ENCODE data around the gene HLA-F. TPM values are rescaled to one million over a fixed set of nuclear protein-coding genes. Genes with fewer than 3 reads are reported as not detected.

The HLA-F gene
- total RNA-seq, 1 experiment from 2014 or later = 7.6 TPM

DNA sequence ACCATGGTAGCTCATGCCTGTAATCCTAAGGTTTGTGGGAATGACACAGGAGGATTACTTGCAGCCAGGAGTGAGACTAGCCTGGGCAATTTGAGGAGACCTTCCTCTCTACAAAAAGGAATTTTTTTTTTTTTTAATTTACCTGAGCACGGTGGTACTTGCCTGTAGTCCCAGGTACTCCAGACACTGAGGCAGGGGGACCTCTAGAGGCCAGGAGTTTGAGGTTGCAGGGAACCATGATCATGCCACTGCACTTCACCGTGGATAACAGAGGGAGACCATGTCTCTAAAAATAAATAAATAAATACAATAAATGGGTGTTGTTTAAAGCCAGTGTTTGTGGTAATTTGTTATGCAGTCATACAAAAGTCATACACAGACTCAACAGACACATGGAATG is 2.4 kb upstream of the HLA-F start:
- Histone ChIP-seq H3K27ac (no peak overlapping the region), H3K27me3 (ENCODE audit: insufficient read depth, low read depth) (no peaks in the 10 kb centered on the region), H3F3A (ENCODE audit: insufficient read depth, low read depth) (no peaks in the 10 kb centered on the region), H3K79me2 (ENCODE audit: low read depth) (no peaks in the 10 kb centered on the region), H4K20me1 (ENCODE audit: insufficient read depth) (no peaks in the 10 kb centered on the region), H3K4me3 (no peak overlapping the region), H3K4me1 (replicated peaks; ENCODE audit: insufficient read depth) (no peaks in the 10 kb centered on the region), H3K36me3 (ENCODE audit: low read depth) (no peaks in the 10 kb centered on the region), H3K9me2 (ENCODE audit: insufficient read depth) (no peaks in the 10 kb centered on the region), H3K9me3 (ENCODE audit: insufficient read depth, low read depth) (no peaks in the 10 kb centered on the region), H2AFZ (no peak overlapping the region), H3K4me2 (no peak overlapping the region)
- no peak for DNase-seq
- POLR2A ChIA-PET (ENCODE audit: unreplicated experiment) = no interaction called here
- intact Hi-C loops (cut with micrococcal nuclease; ENCODE audit: unreplicated experiment) = no loop called here
- TF ChIP-seq EZH2 (IDR thresholded peaks at IDR 0.05; ENCODE audit: low read depth) = no peak
- TF ChIP-seq CTCF (conservative IDR thresholded peaks at IDR 0.05) = no peak; the same call in 1 of the 2 replicates
- CTCF ChIA-PET = interaction anchor here (0.6 to 0.7 kb wide), 2 partner anchors 71 to 220 kb away, joined by 3 to 4 read pairs; no protein-coding TSS in a partner anchor
- BruUV-seq (replicated peaks) = no TSS peak

GRCh38 chr6:29723666-29724588 is 693 bp downstream of the HLA-F start:
- TF ChIP-seq CTCF (conservative IDR thresholded peaks at IDR 0.05) = no peak
- no peak for TF ChIP-seq EZH2 (IDR thresholded peaks at IDR 0.05; ENCODE audit: low read depth)
- H4K20me1 ChIP-seq (ENCODE audit: insufficient read depth) = no peaks in the 10 kb centered on the region
- peak overlapping the region; percentile 82 for H3K4me2 ChIP-seq
- no peaks in the 10 kb centered on the region for H3K9me3 ChIP-seq (ENCODE audit: insufficient read depth, low read depth)
- no peak overlapping the region for H3K27ac ChIP-seq
- TSS peak; percentile 60 for BruUV-seq (replicated peaks)
- H3K79me2 ChIP-seq (ENCODE audit: low read depth) = no peaks in the 10 kb centered on the region
- H3F3A ChIP-seq (ENCODE audit: insufficient read depth, low read depth) = no peaks in the 10 kb centered on the region
- no peaks in the 10 kb centered on the region for H3K4me1 ChIP-seq (replicated peaks; ENCODE audit: insufficient read depth)
- POLR2A ChIA-PET (ENCODE audit: unreplicated experiment) = no interaction called here
- peak overlapping the region; percentile 98 for H2AFZ ChIP-seq
- no peaks in the 10 kb centered on the region for H3K27me3 ChIP-seq (ENCODE audit: insufficient read depth, low read depth)
- peak overlapping the region; percentile 59 for H3K4me3 ChIP-seq
- DNase-seq = peak in 1 of 2 experiments; percentile 13
- no peaks in the 10 kb centered on the region for H3K36me3 ChIP-seq (ENCODE audit: low read depth)
- H3K9me2 ChIP-seq (ENCODE audit: insufficient read depth) = no peaks in the 10 kb centered on the region
- CTCF ChIA-PET = no interaction called here
- intact Hi-C loops (cut with micrococcal nuclease; ENCODE audit: unreplicated experiment) = no loop called here

DNA sequence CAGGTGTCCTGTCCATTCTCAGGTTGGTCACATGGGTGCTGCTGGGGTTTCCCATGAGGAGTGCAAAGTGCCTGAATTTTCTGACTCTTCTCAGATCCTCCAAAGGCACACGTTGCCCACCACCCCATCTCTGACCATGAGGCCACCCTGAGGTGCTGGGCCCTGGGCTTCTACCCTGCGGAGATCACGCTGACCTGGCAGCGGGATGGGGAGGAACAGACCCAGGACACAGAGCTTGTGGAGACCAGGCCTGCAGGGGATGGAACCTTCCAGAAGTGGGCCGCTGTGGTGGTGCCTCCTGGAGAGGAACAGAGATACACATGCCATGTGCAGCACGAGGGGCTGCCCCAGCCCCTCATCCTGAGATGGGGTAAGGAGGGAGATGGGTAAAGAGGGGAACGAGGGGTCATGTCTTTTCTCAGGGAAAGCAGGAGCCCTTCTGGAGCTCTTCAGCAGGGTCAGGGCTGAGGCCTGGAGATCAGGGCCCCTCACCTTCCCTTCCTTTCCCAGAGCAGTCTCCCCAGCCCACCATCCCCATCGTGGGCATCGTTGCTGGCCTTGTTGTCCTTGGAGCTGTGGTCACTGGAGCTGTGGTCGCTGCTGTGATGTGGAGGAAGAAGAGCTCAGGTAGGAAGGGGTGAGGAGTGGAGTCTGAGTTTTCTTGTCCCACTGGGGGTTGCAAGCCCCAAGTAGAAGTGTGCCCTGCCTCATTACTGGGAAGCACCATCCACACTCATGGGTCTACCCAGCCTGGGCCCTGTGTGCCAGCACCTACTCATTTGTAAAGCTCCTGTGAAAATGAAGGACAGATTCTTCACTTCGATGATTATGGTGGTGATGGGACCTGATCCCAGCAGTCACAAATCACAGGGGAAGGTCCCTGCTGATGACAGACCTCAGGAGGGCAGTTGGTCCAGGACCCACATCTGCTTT is 2.0 kb downstream of the HLA-F start:
- Histone ChIP-seq H3K79me2 (ENCODE audit: low read depth) (no peaks in the 10 kb centered on the region), H3K4me2 (no peak overlapping the region), H3K4me3 (no peak overlapping the region), H3K27ac (no peak overlapping the region), H3K9me3 (ENCODE audit: insufficient read depth, low read depth) (no peaks in the 10 kb centered on the region), H3K4me1 (replicated peaks; ENCODE audit: insufficient read depth) (no peaks in the 10 kb centered on the region), H3K36me3 (ENCODE audit: low read depth) (no peaks in the 10 kb centered on the region), H3F3A (ENCODE audit: insufficient read depth, low read depth) (no peaks in the 10 kb centered on the region), H4K20me1 (ENCODE audit: insufficient read depth) (no peaks in the 10 kb centered on the region), H2AFZ (no peak overlapping the region), H3K9me2 (ENCODE audit: insufficient read depth) (no peaks in the 10 kb centered on the region), H3K27me3 (ENCODE audit: insufficient read depth, low read depth) (no peaks in the 10 kb centered on the region)
- DNase-seq = peak in 1 of 2 experiments; percentile 21
- POLR2A ChIA-PET (ENCODE audit: unreplicated experiment) = no interaction called here
- CTCF ChIA-PET = interaction anchor here (0.5 kb wide), 1 partner anchor 22 kb away, joined by 4 read pairs; no protein-coding TSS in a partner anchor
- no TSS peak for BruUV-seq (replicated peaks)
- intact Hi-C loops (cut with micrococcal nuclease; ENCODE audit: unreplicated experiment) = no loop called here
- TF ChIP-seq EZH2 (IDR thresholded peaks at IDR 0.05; ENCODE audit: low read depth) (no peak), CTCF (conservative IDR thresholded peaks at IDR 0.05) (no peak)
